ENCODE results near the gene CRYBB3.

DNA sequence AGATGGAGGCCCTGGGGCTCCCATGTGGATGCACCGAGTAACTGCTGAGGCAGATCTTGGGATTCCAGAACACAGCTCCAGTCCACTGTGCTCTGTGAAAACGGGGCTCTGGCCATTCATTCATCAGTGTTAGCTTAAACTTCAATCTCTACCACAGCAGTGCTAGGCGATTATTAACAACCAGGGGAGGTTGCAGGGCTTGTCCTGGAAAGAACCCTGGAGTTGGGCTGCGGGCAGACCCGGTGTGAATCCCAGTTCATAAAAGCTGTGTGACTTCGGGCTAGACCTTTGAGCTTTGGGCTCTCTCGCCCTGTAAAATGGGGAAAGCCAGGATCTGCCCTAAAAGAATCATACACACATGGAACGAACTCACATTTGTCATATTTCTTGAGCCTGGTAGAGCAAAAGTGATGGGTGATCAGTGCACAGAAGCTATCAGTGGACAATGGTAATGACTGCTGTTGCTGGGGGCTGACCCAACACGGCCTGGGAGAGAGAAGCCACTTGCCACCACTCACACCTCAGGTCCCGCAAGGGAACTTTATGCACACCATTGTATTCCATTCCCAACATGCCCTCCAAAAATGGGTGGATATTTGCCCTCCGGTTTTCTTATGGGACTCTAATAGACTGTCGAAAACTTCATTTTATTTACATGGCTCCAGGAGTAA lies 15.6 kb upstream of the CRYBB3 start:
- no peak for TF ChIP-seq POLR2AphosphoS5 (IDR thresholded peaks at IDR 0.05)
- TF ChIP-seq, protein P1, sequence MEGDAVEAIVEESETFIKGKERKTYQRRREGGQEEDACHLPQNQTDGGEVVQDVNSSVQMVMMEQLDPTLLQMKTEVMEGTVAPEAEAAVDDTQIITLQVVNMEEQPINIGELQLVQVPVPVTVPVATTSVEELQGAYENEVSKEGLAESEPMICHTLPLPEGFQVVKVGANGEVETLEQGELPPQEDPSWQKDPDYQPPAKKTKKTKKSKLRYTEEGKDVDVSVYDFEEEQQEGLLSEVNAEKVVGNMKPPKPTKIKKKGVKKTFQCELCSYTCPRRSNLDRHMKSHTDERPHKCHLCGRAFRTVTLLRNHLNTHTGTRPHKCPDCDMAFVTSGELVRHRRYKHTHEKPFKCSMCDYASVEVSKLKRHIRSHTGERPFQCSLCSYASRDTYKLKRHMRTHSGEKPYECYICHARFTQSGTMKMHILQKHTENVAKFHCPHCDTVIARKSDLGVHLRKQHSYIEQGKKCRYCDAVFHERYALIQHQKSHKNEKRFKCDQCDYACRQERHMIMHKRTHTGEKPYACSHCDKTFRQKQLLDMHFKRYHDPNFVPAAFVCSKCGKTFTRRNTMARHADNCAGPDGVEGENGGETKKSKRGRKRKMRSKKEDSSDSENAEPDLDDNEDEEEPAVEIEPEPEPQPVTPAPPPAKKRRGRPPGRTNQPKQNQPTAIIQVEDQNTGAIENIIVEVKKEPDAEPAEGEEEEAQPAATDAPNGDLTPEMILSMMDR (IDR thresholded peaks at IDR 0.05), result no peak
- TF ChIP-seq POLR2A (IDR thresholded peaks at IDR 0.05), result no peak

Data from transverse colon (tissue), 4 donors.